ENCODE results near the gene TBX4. TPM values are rescaled to one million over a fixed set of nuclear protein-coding genes. Genes with fewer than 3 reads are reported as not detected.
A peak's percentile ranks its signal among the peaks of the same experiment; 100 is the strongest.

The TBX4 gene
- total RNA-seq, 2 donors from 2014 or later = not detected

DNA sequence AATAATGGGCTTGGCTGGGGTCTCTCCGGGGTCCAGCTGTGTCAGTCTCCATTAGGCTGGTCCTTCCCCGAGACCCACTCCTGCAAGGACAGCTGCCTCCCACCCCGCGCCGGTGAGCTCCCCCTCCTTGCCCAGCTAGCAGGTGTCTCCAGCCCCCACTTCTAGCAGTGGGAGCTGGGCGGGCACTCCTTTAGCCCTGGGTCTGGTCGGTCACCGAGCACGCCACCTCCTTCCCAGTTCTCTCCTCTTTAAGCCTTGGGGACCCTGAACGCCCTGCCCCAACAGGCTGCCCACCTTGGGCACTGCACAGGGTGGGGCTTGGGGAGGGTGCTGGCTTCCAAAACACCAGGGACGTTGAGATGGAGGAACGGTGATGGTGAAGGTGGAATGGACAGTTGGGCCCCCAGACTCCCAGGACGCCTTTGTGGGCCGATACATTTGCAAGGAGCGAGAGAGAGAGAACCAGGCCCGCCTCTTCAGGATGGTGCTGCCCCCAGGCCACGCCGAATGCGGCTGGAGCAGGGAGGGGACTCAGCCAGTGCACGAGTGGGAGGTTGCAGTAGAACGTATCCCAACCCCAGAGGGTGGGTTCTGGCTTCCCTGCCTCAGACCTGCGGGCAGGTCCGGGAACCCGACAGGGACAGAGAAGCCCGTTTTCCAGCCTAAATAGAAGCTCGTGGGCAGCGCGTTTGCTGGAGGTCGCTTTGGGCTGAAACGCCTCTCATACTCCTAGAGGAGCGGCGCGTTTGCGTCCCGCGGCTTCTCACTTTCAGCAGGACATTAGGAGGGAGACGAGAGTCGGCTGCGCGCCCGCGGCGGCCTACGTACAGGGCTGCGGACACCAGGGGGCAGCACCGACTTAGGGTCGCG lies 41.8 kb upstream of the TBX4 start:
- Mint-ChIP-seq H3K4me3 (peak overlapping the region; percentile 74), H3K36me3 (ENCODE audit: low read depth) (no peaks in the 10 kb centered on the region), H3K27me3 (peaks cover 37% of the 10 kb centered on the region), H3K4me1 (peaks cover 6% of the 10 kb centered on the region), H3K9me3 (no peaks in the 10 kb centered on the region), H3K27ac (no peak overlapping the region)
- ATAC-seq (replicated peaks) = peak; percentile 46

DNA sequence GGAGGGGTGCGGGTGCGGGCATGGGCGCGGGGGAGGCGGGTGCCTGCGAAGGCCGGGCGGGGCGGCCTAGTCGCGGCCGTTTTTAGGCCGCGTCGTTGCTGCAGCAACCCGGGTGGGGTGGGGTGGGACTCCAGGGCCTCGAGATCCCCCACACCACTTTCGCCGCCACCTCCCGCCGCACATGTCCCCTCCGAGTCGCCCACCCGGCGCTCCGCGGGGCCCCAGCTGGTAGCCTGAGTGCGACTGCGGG lies 41.3 kb upstream of the TBX4 start:
- Mint-ChIP-seq H3K4me1 (peaks cover 6% of the 10 kb centered on the region), H3K27ac (no peak overlapping the region), H3K9me3 (no peaks in the 10 kb centered on the region), H3K36me3 (ENCODE audit: low read depth) (no peaks in the 10 kb centered on the region), H3K27me3 (peaks cover 37% of the 10 kb centered on the region), H3K4me3 (peak overlapping the region; percentile 74)
- no peak for ATAC-seq (replicated peaks)

- no peaks in the 10 kb centered on the region for H3K9me3 Mint-ChIP-seq
- peak; percentile 20 for ATAC-seq (replicated peaks)
- no peak overlapping the region for H3K27ac Mint-ChIP-seq
- H3K4me1 Mint-ChIP-seq = peaks cover 6% of the 10 kb centered on the region
- H3K4me3 Mint-ChIP-seq = peak overlapping the region; percentile 74
- H3K27me3 Mint-ChIP-seq = peaks cover 32% of the 10 kb centered on the region
- no peaks in the 10 kb centered on the region for H3K36me3 Mint-ChIP-seq (ENCODE audit: low read depth)
Measured at GRCh38 chr17:61411261-61412142, 40.7 kb upstream of the TBX4 start.

- peak; percentile 81 for ATAC-seq (replicated peaks)
- Mint-ChIP-seq H3K4me3 (peak overlapping the region; percentile 74), H3K36me3 (ENCODE audit: low read depth) (no peaks in the 10 kb centered on the region), H3K4me1 (peaks cover 6% of the 10 kb centered on the region), H3K27ac (no peak overlapping the region), H3K27me3 (peaks cover 24% of the 10 kb centered on the region), H3K9me3 (no peaks in the 10 kb centered on the region)
Measured at GRCh38 chr17:61412143-61412859, 39.9 kb upstream of the TBX4 start.

DNA sequence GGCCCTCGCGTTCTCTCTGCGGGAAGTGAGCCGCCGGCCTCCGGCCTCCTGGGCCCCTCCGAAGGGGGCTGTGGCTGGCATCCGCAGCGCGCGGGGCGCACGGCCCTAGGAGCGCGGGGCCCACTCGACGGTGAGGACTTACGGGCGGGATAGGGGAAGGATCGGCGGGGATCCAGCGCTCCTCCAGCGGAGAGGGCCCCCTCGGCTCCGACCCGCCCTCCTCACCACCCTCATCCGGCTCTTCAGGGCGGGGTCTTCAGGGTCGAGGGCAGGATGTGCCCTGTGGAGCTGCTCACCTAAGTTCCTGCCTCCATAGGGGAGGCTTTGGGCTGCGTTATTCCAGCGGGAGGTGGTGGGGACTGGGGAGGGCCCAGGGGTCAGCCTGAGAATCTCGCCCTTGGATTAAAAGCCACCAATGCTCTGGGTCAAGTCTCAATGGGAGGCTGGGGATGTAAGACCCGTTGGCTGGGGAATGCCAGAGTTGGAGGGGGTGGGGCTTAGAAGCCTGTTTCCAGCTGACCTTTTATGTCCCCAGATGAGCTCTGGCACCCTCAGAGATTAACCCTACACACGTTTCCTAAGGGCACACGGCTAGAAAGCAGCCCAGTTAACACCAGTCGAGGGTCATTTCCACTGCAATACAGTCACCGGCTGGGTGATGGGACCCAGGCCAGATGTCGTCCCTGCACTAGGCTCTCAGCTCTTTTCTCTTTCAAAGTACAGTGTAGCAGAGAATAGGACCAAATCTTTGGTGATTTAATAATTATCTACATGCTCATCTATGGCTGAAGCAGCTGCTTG lies 39.2 kb upstream of the TBX4 start:
- no peak overlapping the region for H3K27ac Mint-ChIP-seq
- H3K4me3 Mint-ChIP-seq = peak overlapping the region; percentile 54
- peaks cover 6% of the 10 kb centered on the region for H3K4me1 Mint-ChIP-seq
- peaks cover 18% of the 10 kb centered on the region for H3K27me3 Mint-ChIP-seq
- peak; percentile 6 for ATAC-seq (replicated peaks)
- no peaks in the 10 kb centered on the region for H3K9me3 Mint-ChIP-seq
- H3K36me3 Mint-ChIP-seq (ENCODE audit: low read depth) = no peaks in the 10 kb centered on the region

DNA sequence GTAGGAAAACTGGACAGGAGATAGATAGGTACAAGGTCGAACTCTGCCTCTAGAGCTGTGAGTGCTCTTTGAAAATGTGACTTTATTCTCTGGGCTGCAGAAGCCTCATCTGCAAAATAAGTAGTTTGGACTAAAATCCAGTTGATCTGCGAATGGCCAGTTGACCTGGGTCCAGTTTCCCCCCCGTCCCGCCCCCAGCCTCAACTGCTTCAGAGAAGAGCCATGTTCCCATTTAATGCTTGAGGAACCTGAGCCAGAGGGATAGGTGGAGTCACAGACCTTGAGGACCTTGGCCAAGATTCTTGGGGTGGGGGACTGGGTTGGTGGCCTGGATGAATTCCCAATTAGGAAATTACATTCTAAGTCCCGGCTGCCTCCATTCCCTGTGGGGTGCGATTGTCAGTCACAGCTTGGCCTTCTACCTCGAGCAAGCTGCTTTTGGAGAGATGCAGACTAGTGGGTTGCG lies 38.5 kb upstream of the TBX4 start:
- no peaks in the 10 kb centered on the region for H3K9me3 Mint-ChIP-seq
- ATAC-seq (replicated peaks) = no peak
- peaks cover 6% of the 10 kb centered on the region for H3K4me1 Mint-ChIP-seq
- peak overlapping the region; percentile 54 for H3K4me3 Mint-ChIP-seq
- H3K36me3 Mint-ChIP-seq (ENCODE audit: low read depth) = no peaks in the 10 kb centered on the region
- H3K27me3 Mint-ChIP-seq = peaks cover 16% of the 10 kb centered on the region
- H3K27ac Mint-ChIP-seq = no peak overlapping the region

DNA sequence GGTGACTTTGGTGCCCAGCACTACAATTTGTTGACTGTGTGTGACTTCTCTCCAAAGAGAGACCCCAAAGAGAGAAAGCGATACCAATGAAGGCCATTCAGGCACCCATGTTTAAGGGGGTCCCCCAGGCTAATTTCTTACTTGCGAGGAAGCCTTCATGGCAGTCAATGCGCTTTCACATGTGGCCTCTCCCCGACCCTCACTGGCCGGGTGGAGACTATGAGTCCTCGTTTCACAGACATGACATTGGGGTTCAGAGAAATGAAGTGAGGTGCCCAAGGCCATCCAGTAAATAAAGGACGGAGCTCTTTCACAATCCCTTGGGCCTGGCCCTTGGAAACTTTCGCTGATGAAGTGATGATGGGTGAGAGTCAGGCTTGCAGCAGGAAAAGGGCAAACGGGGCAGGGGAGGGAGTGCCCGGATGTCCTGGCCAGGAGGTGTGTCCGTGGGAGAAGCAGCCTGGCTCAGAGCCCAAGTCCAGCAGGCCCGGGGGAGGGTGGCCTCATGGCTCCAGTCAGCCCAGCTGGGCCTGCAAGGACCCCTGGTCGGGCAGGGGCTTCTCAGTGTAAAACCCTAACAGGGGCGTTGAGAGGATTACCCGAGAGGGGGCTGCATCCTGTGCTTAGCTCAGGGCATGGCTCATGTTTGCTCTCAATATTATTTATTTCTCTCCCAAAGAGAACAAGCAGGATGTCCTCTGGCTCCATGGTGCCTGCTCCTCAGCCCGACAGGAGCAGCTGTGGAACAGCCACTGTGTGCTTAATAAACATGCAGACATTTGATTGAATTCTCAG lies 37.9 kb upstream of the TBX4 start:
- Mint-ChIP-seq H3K4me3 (no peak overlapping the region), H3K4me1 (peaks cover 6% of the 10 kb centered on the region), H3K27ac (no peak overlapping the region), H3K36me3 (ENCODE audit: low read depth) (no peaks in the 10 kb centered on the region), H3K27me3 (peaks cover 18% of the 10 kb centered on the region), H3K9me3 (no peaks in the 10 kb centered on the region)
- ATAC-seq (replicated peaks) = no peak

DNA sequence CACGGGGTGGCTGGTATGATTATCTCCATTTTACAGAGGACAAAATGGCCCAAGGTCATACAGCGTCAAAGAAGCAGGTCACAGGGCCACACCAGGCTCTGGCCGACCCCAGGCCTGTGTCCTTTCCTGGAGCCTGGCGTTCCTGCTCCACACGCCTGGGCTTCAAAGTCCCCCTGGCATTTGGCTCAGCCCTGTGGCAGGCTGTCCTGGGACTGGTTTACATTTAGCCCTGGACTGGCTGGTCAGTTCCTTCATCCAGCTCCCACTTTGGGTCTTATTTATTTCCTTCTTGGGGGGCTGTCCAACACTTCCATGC lies 37.3 kb upstream of the TBX4 start:
- peaks cover 17% of the 10 kb centered on the region for H3K27me3 Mint-ChIP-seq
- no peak for ATAC-seq (replicated peaks)
- peaks cover 6% of the 10 kb centered on the region for H3K4me1 Mint-ChIP-seq
- H3K9me3 Mint-ChIP-seq = no peaks in the 10 kb centered on the region
- H3K4me3 Mint-ChIP-seq = no peak overlapping the region
- no peaks in the 10 kb centered on the region for H3K36me3 Mint-ChIP-seq (ENCODE audit: low read depth)
- H3K27ac Mint-ChIP-seq = no peak overlapping the region

- ATAC-seq (replicated peaks) = no peak
- H3K27me3 Mint-ChIP-seq = peaks cover 16% of the 10 kb centered on the region
- no peaks in the 10 kb centered on the region for H3K9me3 Mint-ChIP-seq
- H3K27ac Mint-ChIP-seq = no peak overlapping the region
- H3K4me3 Mint-ChIP-seq = no peak overlapping the region
- H3K36me3 Mint-ChIP-seq (ENCODE audit: low read depth) = no peaks in the 10 kb centered on the region
- peaks cover 1% of the 10 kb centered on the region for H3K4me1 Mint-ChIP-seq
Measured at GRCh38 chr17:61415374-61416210, 36.6 kb upstream of the TBX4 start.

GRCh38 chr17:61416211-61416539 lies 36.0 kb upstream of the TBX4 start:
- Mint-ChIP-seq H3K4me1 (no peaks in the 10 kb centered on the region), H3K27ac (no peak overlapping the region), H3K27me3 (peaks cover 19% of the 10 kb centered on the region), H3K9me3 (no peaks in the 10 kb centered on the region), H3K4me3 (no peak overlapping the region), H3K36me3 (ENCODE audit: low read depth) (no peaks in the 10 kb centered on the region)
- ATAC-seq (replicated peaks) = no peak

GRCh38 chr17:61416540-61417363 lies 35.5 kb upstream of the TBX4 start:
- ATAC-seq (replicated peaks) = peak; percentile 57
- H3K27me3 Mint-ChIP-seq = peaks cover 24% of the 10 kb centered on the region

DNA sequence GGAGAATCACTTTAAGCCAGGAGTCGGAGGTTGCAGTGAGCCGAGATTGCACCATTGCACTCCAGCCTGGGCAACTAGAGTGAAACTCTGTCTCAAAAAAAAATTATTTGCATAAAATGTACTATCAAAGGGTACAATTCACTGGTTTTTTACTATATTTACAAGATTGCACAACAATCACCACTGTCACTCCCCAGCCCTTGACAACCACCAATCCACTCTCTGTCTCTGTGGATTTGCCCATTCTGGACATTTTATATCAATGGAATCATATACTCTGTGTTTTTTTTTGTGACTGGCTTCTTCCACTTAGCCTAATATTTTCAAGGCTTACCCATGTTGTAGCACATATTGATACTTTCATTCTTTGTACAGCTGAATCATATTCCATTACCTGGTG lies 33.8 kb upstream of the TBX4 start:
- Mint-ChIP-seq H3K9me3 (no peaks in the 10 kb centered on the region), H3K36me3 (ENCODE audit: low read depth) (no peaks in the 10 kb centered on the region), H3K4me3 (no peak overlapping the region), H3K27me3 (peaks cover 37% of the 10 kb centered on the region), H3K4me1 (no peaks in the 10 kb centered on the region), H3K27ac (no peak overlapping the region)
- no peak for ATAC-seq (replicated peaks)

More at GRCh38 chr17:61416540-61417363, 35.5 kb upstream of the TBX4 start:
- Mint-ChIP-seq H3K4me3 (no peak overlapping the region), H3K36me3 (ENCODE audit: low read depth) (no peaks in the 10 kb centered on the region), H3K27ac (no peak overlapping the region), H3K9me3 (no peaks in the 10 kb centered on the region), H3K4me1 (no peaks in the 10 kb centered on the region)
